H4 (cell line): ENCODE data around the gene EXTL2. TPM values are rescaled to one million over a fixed set of nuclear protein-coding genes. Genes with fewer than 3 reads are reported as not detected.
"Not testable (repeated sequence)": the region's sequence is repeated elsewhere in the genome, so short reads cannot be mapped to it uniquely, and the experiment has no call there.

ENCODE experiments used
- DNase-seq: peaks from one replicate; pipeline ENCODE4 v3.0.0-alpha.2; 2015; ENCODE audit warnings: low spot score
- total RNA-seq: library from RNA; depleted of rRNA; stranded (reverse); fragments of >200 nt; shearing (Covaris generic); gene quantifications from 2 replicates; pipeline ENCODE4 v1.2.3, GENCODE V29; 2014; rRNA removed

The EXTL2 gene
- total RNA-seq, 1 experiment from 2014 or later, result 31.1 TPM

DNA sequence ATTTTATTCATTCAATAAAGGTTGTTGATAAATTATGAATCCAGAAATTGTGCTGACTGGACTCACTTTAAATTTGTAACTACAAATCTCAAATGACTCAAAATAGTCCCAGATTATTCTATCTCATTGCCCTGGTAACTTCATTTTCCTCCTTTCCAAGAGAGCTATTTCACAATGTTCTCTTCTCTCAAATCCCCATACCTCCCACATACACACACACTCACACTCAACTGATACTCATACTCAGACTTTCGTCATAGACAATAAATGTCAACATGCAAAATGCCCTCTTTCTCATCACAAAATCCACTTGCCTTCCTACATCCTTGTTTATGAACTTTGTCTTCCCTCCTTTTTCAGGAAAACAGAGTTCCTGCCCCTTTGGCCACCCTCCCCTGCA lies 33.3 kb downstream of the EXTL2 start:
- DNase-seq, result no peak

- DNase-seq, result peak; percentile 10
Measured at GRCh38 chr1:100860397-100860991, 34.1 kb downstream of the EXTL2 start.

DNA sequence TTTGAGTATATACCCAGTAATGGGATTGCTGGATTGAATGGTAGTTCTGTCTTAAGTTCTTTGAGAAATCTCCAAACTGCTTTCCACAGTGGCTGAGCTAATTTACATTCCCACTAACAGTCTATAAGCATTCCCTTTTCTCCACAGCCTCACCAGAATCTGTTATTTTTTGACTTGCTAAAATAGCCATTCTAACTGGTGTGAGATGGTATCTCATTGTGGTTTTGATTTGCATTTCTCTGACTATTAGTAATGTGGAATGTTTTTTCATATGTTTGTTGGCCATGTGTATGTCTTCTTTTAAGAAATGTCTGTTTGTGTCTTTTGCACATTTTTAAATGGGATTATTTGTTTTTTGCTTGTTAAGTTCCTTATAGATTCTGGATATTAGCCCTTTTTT lies 39.5 kb downstream of the EXTL2 start:
- DNase-seq, result not testable (repeated sequence)

DNA sequence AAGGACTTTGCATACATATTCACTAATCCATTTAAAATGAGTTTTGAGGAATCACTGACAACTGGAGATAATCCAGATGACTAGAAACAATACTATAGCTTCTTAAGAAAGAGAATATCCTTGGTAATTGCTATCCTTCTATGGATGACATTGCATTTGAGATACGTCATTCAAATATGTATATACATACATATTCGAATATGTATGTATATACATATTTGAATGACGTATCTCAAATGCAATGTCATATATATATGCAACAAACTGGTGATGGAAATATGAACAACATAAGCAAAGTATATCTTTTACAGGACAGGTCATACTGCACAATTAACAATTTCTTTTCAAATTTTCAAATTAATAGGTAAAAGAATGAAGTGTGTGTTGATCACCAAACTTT lies 41.7 kb downstream of the EXTL2 start:
- DNase-seq, result no peak

DNA sequence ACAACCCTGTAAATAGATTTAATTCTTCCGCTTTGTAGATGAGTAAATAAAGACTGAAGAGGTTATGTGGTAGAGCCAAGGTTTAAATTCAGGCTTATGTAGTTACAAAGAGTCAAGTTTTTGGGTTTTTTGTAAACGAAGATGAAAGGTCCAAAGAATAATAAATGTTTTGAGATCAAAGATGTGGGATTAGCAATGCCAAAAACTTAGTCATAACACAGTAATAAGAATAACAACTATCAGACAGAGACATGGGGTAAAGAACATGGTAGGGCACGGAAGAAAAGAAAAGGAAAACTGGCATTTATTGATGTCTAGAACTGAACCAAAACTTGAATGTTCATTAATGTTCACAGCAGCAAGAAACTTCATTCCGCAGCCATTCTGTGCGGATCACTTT lies 42.9 kb downstream of the EXTL2 start:
- DNase-seq, result no peak

DNA sequence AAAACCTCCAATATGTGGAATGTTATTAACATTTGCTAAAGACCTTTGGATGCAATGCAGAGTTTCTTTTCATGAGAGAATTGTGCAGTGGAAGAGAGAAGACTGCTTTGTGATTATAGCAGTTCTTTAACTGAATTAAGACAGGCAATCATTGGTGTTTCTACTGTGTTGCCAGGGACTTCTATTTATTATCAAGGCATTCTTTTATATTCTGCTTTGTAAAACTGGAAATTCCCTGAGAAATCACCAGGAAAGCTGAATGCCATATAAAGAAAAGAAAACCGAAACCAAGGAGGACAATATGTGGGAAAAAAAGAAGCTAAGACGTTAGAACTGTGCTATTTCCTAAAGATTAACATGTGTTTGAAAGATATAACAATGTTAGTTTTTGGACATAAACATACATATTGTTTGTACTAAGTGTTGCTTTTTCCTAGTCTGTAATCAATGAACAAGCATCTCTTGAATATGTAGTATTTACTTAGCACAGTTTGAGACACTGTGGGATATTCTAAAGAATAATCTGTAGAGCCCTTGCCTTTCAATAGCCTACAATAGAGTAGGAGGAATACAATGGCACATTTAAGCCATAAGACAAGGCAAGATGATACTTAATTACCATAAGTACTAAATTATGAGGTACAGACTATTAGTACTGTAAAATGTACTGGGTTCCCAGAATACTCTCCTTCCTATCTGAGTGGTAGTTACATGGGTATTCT lies 47.1 kb downstream of the EXTL2 start:
- DNase-seq, result no peak

DNA sequence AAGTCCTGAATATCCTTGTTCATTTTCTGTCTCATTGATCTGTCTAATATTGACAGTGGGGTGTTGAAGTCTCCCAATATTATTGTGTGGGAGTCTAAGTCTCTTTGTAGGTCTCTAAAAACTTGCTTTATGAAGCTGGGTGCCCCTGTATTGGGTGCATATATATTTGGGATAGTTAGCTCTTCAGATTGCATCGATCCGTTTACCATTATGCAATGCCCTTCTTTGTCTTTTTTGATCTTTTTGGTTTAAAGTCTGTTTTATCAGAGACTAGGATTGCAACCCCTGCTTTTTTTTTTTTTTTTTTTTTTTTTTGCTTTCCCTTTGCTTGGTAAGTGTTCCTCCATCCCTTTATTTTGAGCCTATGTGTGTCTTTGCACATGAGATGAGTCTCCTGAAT lies 51.5 kb downstream of the EXTL2 start:
- DNase-seq, result not testable (repeated sequence)

- no peak for DNase-seq
Measured at GRCh38 chr1:100835866-100836842, 58.5 kb downstream of the EXTL2 start.

DNA sequence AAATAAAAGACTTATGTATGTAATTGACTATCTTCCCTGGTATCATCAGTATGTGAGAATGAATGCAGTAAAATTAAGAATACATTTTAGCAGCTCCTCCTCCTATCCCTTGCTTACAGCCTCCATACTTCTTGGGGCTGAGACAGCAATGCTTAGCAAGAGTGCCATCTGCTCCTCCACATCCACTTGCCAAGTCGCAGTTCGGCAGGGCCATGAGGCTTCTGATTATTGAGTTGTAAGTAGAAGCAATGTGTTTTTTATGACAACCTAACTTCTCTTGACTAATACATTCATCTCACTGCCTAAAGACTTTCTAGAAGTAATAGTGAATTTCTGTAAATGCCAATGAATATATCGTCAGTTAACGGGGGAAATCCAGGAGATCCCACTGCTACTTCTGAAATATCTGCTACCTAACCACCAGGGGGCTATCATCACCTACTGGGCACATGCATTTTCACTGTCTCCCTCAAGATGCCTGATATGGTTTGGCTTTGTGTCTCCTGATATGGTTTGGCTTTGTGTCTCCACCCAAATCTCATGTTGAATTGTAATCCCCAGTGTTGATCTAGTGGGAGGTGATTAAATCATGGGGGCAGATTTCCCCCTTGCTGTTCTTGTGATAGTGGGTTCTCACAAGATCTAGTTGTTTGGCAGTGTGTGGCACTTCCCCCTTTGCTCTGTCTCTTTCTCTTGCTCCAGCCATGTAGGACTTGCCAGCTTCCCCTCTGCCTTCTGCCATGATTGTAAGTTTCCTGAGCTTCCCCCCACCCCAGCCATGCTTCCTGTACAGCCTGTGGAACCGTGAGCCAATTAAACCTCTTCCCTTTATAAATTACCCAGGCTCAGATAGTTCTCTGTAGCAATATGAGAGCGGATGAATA lies 59.6 kb downstream of the EXTL2 start:
- peak; percentile 23 for DNase-seq

DNA sequence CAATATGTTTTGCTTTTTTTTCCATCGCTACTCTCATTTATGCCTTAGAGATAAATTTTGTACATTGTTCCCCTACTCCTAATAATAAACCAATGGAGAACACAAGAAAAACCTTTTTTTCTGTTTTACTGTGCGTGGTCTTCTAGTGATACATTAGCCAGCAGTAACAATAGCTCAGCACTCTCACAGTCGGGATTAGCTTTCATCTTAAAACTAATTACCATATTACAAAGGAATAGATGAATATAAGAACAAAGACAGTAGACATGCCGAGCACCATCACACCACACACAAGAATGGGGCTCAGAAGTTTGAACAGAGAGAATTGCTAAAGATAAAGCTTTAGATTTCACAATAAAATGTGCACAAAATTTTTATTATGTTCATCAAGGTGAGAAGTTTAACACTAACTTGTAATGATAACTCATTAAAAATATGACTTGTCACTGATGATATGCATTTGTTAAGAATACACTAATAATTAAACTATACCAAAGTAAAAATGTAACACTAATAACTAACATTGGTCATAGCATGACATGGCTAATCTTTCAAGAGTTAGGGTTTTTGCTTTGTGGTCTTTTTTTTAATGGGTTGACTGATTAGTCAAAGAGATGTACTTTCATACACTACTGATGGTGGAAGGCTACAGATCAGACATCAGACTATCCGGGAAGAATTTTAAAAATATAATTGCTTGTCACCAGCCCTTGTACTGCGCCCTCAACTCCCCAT lies 61.8 kb downstream of the EXTL2 start:
- DNase-seq, result no peak

DNA sequence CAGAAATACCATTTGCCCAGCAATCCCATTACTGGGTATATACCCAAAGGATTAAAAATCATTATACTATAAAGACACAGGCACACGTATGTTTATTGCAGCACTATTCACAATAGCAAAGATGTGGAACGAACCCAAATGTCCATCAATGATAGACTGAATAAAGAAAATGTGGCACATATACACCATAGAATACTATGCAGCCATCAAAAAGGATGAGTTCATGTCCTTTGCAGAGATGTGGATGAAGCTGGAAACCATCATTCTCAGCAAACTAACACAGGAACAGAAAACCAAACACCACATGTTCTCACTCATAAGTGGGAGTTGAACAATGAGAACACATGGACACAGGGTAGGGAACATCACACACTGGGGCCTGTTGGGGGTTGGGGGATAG lies 69.0 kb downstream of the EXTL2 start:
- not testable (repeated sequence) for DNase-seq

Other genes with a start within 250 kb of the EXTL2 start
- gene VCAM1, start 175.1 kb downstream of the EXTL2 start, total RNA-seq, result 38.4 and 54.9 TPM in 2 replicates
- 32.7 and 41.3 TPM in 2 replicates for gene SLC30A7, start 1.2 kb upstream of the EXTL2 start, total RNA-seq
- 37.2 and 49.6 TPM in 2 replicates for gene DPH5, start 130.9 kb upstream of the EXTL2 start, total RNA-seq